GM19043 (cell line): ENCODE measurements around the gene TRABD.
A peak's percentile ranks its signal among the peaks of the same experiment; 100 is the strongest.
"Not testable (repeated sequence)": the region's sequence is repeated elsewhere in the genome, so short reads cannot be mapped to it uniquely, and the experiment has no call there.

ENCODE experiments used
- ATAC-seq: cut with Tn5 transposase; IDR thresholded peaks from one replicate; pipeline ENCODE4 v1.9.1; 2021; ENCODE audit warnings: low read depth; ENCODE audit not compliant: unreplicated experiment

The TRABD gene

DNA sequence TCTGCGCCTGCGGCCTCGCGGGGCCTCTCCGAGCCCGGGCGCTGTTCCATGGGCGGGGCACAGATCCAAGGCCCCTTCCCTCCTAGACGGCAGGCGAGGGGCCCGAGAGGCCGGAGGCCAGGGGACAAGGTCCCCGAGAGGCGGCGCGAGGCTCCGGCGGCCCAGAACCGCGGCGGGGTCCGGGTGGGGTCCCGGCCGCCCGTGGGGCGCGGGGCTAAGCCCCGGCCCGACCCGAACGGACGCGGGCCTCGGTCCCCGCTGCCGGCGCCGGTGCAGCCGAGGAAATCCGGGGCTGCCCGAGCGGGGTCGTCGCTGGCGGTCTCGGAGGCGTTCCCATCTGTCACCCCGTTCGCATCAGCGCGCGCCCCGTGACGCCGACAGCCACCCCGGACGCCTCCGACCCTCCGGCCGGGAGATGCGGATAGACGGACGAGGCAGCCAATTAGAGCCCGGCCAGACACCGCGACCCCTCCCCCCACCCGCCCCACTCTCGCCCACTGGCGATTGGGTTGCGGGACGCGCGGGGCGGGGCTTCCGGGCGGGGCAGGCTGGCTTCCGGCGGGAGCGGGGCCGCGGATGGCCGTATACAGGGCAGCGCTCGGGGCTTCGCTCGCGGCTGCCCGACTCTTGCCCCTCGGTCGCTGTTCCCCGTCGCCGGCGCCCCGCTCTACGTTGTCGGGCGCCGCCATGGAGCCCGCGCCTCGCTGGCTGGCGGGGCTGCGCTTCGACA is 14.9 kb downstream of the TRABD start, which contains the start of gene SELENOO:
Gene SELENOO, plus strand, starts transcription at position 551 of the 730 bp plus-strand sequence. Its CDS starts 26 bp downstream, at position 577.
- peak; percentile 61 for ATAC-seq

DNA sequence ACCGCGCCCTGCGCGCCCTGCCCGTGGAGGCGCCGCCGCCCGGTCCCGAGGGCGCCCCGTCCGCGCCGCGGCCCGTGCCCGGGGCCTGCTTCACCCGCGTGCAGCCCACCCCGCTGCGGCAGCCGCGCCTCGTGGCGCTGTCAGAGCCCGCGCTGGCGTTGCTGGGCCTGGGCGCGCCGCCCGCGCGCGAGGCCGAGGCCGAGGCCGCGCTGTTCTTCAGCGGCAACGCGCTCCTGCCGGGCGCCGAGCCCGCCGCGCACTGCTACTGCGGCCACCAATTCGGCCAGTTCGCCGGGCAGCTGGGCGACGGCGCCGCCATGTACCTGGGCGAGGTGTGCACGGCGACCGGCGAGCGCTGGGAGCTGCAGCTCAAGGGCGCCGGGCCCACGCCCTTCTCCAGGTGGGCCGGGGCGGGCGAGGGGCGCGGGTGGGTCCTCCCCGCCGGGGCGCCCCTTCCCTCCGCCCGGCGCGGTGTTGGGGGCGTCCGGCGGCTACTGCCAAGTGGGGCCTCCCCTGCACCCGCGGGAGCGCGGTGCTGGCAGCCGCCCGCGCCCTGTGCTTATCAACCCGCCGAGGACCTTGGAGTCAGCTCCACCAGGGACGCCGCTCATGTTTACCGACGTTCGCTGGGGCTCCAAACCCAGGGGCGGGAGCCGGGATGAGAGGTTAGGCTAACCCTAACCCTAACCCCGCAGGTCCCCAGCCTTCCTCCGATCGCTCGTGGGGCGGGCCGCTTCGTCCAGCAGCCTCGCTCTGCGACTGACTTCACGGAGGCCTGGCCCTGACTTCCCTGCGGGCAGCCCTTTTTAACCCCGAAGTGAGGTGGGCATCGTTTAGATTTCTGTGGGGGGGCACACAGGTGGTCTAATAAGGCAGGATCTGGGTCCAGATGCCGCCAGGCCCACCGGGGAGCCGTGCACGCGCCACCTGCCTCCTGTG is 15.7 kb downstream of the TRABD start:
- ATAC-seq = peak; percentile 19

DNA sequence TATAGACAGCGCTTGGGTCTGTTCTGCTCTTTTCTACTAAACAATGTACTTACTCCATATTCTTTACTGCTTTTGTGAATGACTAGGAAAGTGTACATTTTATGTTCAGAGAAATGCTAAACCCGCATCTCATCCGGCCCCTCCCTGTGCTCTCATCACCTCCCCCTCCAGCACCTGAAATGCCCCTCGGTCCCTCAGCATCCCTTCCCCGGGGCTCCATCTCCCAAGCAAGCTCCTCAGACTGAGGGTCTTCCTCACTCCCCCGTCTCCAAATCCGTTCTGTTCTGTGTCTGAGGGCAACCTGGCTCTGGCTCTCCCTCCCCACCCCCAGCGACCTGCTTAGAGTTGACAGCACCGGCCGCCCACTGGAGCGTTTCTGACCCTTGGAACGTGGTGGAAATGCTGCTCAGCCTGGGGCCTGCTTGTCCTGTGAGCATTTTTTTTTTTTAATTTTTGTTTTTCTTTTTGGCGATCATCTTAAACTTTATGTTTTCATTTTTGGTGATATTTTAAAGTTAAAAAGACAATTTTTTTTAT is 16.5 kb downstream of the TRABD start:
- no peak for ATAC-seq

DNA sequence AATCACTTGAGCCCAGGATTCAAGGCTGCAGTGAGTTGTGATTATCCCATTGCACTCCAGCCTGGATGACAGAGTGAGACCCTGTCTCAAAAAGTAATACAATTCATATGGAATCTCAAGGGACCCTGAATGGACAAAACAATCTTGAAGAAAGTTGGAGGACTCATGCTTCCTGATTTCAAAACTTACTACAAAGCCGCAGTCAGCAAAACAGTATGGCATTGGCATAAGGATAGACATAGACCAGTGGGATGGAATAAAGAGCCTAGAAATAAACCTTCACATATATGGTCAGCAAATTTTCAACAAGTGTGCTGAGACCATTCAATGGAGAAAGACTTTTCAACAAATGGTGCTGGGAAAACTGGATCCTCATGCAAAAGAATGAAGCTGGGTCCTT is 17.6 kb downstream of the TRABD start:
- ATAC-seq = no peak

DNA sequence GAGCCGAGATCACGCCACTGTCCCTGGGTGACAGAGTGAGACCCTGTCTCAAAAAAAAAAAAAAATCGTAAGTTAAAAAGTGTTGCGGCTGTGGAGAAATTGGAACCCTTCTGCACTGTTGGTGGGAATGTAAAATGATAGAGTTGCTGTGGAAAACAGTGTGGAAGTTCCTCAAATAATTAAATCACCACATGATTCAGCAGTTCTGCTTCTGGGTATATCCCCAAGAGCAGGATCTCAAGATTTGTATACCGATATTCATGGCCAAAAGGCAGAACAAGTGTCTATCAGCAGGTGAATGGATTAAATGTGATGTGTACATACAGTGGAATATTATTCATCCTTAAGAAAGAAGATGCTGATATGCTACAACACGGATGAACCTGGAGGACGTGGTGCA is 18.9 kb downstream of the TRABD start:
- no peak for ATAC-seq

- not testable (repeated sequence) for ATAC-seq
Measured at GRCh38 chr22:50204998-50205397, 19.3 kb downstream of the TRABD start.

GRCh38 chr22:50205781-50206569 is 20.3 kb downstream of the TRABD start:
- no peak for ATAC-seq

GRCh38 chr22:50206599-50206998 is 20.9 kb downstream of the TRABD start:
- no peak for ATAC-seq

DNA sequence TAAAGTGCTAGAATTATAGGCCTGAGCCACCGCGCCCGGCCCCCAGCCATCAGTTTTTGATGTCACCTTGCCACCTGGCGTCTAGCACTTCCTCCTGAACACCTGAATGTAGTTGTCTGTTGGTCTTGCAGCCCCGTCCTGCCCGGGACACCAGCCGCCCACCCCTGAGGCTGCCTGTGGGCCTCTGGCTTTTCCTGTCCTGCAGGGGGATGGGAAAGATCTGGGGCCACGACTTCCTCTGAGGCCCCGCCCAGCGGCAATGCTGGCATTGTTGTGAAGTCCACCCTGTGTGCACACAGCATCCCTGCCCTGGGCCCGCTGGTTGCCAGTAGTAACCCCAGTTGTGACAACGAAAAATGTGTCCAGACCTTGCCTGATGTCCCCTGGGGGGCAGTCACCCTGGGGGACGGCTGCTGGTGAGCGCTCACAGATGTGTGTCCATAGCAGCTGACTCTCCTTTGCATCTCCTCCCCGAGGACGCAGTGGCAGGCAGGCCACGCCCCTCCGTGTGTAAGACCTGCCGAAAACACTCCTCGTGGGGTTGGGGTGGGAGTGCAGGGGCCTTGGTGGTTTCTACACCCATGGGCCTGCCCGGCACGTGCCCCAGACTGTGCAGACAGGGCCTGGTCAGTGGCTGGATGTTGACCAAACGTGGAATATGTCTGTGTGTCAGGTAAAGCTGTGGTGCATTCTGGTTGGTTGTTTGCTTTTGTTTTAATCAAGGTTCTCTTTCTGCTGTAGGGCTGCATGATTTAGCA is 21.8 kb downstream of the TRABD start:
- ATAC-seq = no peak

DNA sequence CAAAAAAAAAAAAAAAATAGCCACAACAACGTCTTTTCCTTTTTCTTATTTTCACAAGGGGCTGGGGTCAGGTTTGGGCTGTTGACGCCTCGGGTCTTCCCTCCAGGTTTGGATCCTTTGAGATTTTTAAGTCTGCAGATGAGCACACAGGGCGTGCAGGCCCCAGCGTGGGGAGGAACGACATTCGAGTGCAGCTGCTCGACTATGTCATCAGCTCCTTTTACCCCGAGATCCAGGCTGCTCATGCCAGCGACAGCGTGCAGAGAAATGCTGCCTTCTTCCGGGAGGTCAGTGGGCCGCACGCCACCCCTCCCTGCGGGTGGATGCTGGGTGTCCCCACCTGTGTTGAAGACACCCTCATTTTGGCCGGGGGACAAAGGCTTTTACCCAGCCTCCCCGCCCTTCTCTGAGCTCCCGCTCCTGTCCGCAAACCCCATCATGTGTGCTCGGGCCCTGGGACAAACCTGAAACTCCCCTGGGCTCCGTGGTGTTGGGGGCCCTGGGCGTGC is 22.8 kb downstream of the TRABD start:
- no peak for ATAC-seq

GRCh38 chr22:50208939-50209892 is 23.5 kb downstream of the TRABD start:
- no peak for ATAC-seq

GRCh38 chr22:50209893-50210292 is 24.2 kb downstream of the TRABD start:
- no peak for ATAC-seq

GRCh38 chr22:50210378-50211139 is 24.8 kb downstream of the TRABD start:
- no peak for ATAC-seq

DNA sequence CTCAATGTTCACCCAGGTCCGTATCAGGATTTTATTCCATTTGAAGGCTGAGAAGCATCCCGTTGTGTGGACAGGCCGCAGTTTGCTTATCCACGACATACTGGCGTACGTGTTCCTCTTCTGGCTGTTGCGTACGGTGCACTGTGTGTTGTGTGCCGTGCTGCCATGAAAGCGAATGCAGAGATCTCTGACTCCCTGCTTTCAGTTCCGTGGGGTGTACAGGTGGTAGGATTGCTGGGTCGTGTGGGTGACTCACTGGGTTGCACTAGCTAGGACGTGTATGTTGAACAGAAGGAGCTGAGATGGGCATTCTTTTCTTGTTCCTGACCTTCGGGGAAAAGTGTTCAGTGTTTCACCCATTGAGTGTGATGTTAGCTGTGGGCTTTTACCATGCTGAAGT is 25.4 kb downstream of the TRABD start:
- no peak for ATAC-seq

DNA sequence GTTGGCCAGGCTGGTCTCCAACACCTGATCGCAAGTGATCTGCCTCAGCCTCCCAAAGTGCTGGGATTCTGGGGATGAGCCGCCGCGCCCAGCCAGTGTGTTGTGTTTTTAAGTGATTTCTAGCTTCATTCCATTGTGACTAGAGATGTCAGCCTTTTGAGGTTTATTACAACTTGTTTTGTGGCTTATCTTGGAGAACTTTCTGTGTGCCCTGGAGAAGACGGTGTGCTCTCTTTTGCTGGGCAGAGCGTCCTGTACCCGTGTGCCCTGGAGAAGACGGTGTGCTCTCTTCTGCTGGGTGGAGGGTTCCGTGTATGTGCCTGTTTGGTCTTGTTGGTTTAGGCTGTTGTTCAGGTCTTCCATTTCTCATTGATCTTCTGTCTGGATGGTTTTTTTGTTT is 27.6 kb downstream of the TRABD start:
- no peak for ATAC-seq

- ATAC-seq = no peak
Measured at GRCh38 chr22:50215297-50216054, 29.8 kb downstream of the TRABD start.

DNA sequence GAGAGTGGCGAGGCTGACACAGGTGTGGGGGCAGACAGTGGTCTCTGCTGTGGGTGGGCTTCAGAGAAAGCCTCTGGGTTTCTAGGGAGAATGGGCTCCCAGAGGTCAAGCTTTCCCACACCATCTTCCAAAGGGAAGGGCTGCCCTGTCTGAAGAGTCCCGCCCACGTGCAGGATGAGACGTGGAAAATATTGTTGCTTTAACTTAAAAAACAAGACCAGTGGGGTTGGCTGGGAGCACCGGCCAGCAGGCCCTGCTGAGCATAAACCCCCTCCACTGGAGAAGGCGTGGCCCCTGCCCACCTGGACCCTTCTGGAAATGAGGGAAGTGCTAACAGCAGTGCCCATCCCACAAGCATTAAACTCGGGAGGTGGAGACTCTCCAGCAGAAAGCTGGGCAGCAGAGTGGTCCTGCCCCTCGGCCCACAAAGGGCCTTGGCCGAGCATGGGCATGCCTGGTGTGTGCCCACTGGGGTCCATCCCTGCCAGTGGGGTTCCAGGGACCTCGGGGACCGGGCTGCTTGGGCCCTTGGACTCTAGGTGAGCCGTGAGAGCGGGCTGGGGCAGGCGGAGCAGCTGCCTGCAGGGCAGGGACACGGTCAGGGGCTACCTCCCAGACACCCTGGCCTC is 30.5 kb downstream of the TRABD start:
- no peak for ATAC-seq
